ENCODE results near the gene TSPAN3. TPM values are rescaled to one million over a fixed set of nuclear protein-coding genes. Genes with fewer than 3 reads are reported as not detected.

The TSPAN3 gene
- polyA plus RNA-seq, 1 donor (not counting 4 experiments of a cell fraction or from before 2014, with no cell fraction given) = 181 TPM

- dilution Hi-C loops (cut with MboI; ENCODE audit: extremely low pct_ligation_motif_present, low sequenced_read_pairs) = no loop called here
- Histone ChIP-seq H3K79me2 (ENCODE audit: control insufficient read depth, insufficient read depth, low read length) (peaks cover 26% of the 10 kb centered on the region), H3K27ac (ENCODE audit: control insufficient read depth, insufficient read depth, low read length) (no peak overlapping the region), H3K9me1 (ENCODE audit: control insufficient read depth, extremely low read depth, insufficient read depth, low read length) (peaks cover 2% of the 10 kb centered on the region), H3K4me1 (ENCODE audit: control insufficient read depth, extremely low read depth, insufficient read depth, low read length) (peaks cover 35% of the 10 kb centered on the region), H3K9me3 (ENCODE audit: control insufficient read depth, low read depth, low read length) (no peaks in the 10 kb centered on the region), H3K27me3 (ENCODE audit: control insufficient read depth, extremely low read depth, insufficient read depth, low read length) (no peaks in the 10 kb centered on the region), H3K4me2 (ENCODE audit: control insufficient read depth, extremely low read depth, insufficient read depth, low read depth, low read length) (no peak overlapping the region), H3K4me3 (ENCODE audit: control insufficient read depth in 2 of 3, extremely low read depth in 1 of 3, insufficient read depth in 2 of 3, low read depth in 1 of 3, low read length in 3 of 3) (no peak overlapping the region), H4K20me1 (ENCODE audit: control insufficient read depth, extremely low read depth, insufficient read depth, low read length) (no peaks in the 10 kb centered on the region), H3K36me3 (ENCODE audit: control insufficient read depth in 2 of 2, extremely low read depth in 1 of 2, insufficient read depth in 2 of 2, low read length in 2 of 2) (no peaks in the 10 kb centered on the region), H2AFZ (ENCODE audit: control insufficient read depth, low read length) (no peak overlapping the region), H3K9ac (ENCODE audit: control insufficient read depth, extremely low read depth, insufficient read depth, low read length) (no peak overlapping the region)
- DNase-seq (ENCODE audit: low read depth, low spot score) (no peak), FAIRE-seq (no peak)
- no peak for TF ChIP-seq CTCF (optimal IDR thresholded peaks at IDR 0.05 in 1 of 3, IDR thresholded peaks at IDR 0.05 in 1 of 3, conservative IDR thresholded peaks at IDR 0.05 in 1 of 3; ENCODE audit: extremely low read depth in 1 of 3, insufficient read depth in 2 of 3, low read length in 3 of 3)
- no peak for TF ChIP-seq EZH2 (IDR thresholded peaks at IDR 0.05; ENCODE audit: low read length)
Measured at GRCh38 chr15:77063249-77063648, 7.7 kb downstream of the TSPAN3 start.

GRCh38 chr15:77060546-77060945, 10.4 kb downstream of the TSPAN3 start:
- dilution Hi-C loops (cut with MboI; ENCODE audit: extremely low pct_ligation_motif_present, low sequenced_read_pairs) = no loop called here
- DNase-seq (ENCODE audit: low read depth, low spot score) (no peak), FAIRE-seq (no peak)
- Histone ChIP-seq H3K4me1 (ENCODE audit: control insufficient read depth, extremely low read depth, insufficient read depth, low read length) (peaks cover 35% of the 10 kb centered on the region), H3K9me3 (ENCODE audit: control insufficient read depth, low read depth, low read length) (no peaks in the 10 kb centered on the region), H3K4me2 (ENCODE audit: control insufficient read depth, extremely low read depth, insufficient read depth, low read depth, low read length) (no peak overlapping the region), H3K9me1 (ENCODE audit: control insufficient read depth, extremely low read depth, insufficient read depth, low read length) (peaks cover 2% of the 10 kb centered on the region), H3K4me3 (ENCODE audit: control insufficient read depth in 2 of 3, extremely low read depth in 1 of 3, insufficient read depth in 2 of 3, low read depth in 1 of 3, low read length in 3 of 3) (no peak overlapping the region), H3K27me3 (ENCODE audit: control insufficient read depth, extremely low read depth, insufficient read depth, low read length) (no peaks in the 10 kb centered on the region), H3K36me3 (ENCODE audit: control insufficient read depth in 2 of 2, extremely low read depth in 1 of 2, insufficient read depth in 2 of 2, low read length in 2 of 2) (no peaks in the 10 kb centered on the region), H2AFZ (ENCODE audit: control insufficient read depth, low read length) (no peak overlapping the region), H3K79me2 (ENCODE audit: control insufficient read depth, insufficient read depth, low read length) (peaks cover 6% of the 10 kb centered on the region), H3K9ac (ENCODE audit: control insufficient read depth, extremely low read depth, insufficient read depth, low read length) (no peak overlapping the region), H4K20me1 (ENCODE audit: control insufficient read depth, extremely low read depth, insufficient read depth, low read length) (no peaks in the 10 kb centered on the region), H3K27ac (ENCODE audit: control insufficient read depth, insufficient read depth, low read length) (no peak overlapping the region)
- TF ChIP-seq EZH2 (IDR thresholded peaks at IDR 0.05; ENCODE audit: low read length) = no peak
- TF ChIP-seq CTCF (optimal IDR thresholded peaks at IDR 0.05 in 1 of 3, IDR thresholded peaks at IDR 0.05 in 1 of 3, conservative IDR thresholded peaks at IDR 0.05 in 1 of 3; ENCODE audit: extremely low read depth in 1 of 3, insufficient read depth in 2 of 3, low read length in 3 of 3) = no peak

Data from keratinocyte (primary cell).